GM12878 (cell line): ENCODE results near the gene S100A4. TPM values are rescaled to one million over a fixed set of nuclear protein-coding genes. Genes with fewer than 3 reads are reported as not detected.

Experiments used
- ATAC-seq: fragments of 200-7000 bp; cut with Tn5 transposase; 3 replicates; pipeline ENCODE4 v1.9.1; 2020; ENCODE audit warnings: mild to moderate bottlenecking, moderate library complexity
- BruUV-seq: library from RNA; stranded (reverse); fragments of 400-500 nt; replicated peaks from 2 replicates; lab custom pipeline; 2021; lab: Mats Ljungman, UMichigan
- CTCF ChIA-PET: fragments of 300-600 bp; sonication (Branson Sonifier 250); formaldehyde crosslinking; extraction: SDS; loops from one replicate; lab custom pipeline; 2021; ENCODE audit warnings: inconsistent platforms; lab: Yijun Ruan, JAX
- POLR2A ChIA-PET: fragments of 350-600 bp; formaldehyde crosslinking; extraction: SDS; loops from one replicate; lab custom pipeline; 2021; ENCODE audit warnings: inconsistent platforms; lab: Charles Lee
- RAD21 ChIA-PET: fragments of 300-600 bp; sonication (Branson Sonifier 250); formaldehyde crosslinking; loops from one replicate; lab custom pipeline; 2023; ENCODE audit warnings: antibody characterized with exemption; ENCODE audit not compliant: unreplicated experiment; lab: Charles Lee
- SMC1A ChIA-PET: fragments of 300-600 bp; sonication (Branson Sonifier 250); formaldehyde crosslinking; loops from one replicate; lab custom pipeline; 2023; ENCODE audit not compliant: unreplicated experiment, uncharacterized antibody; lab: Charles Lee
- DNase-seq: peaks from one replicate; pipeline ENCODE4 v3.0.0-alpha.2; 2011; ENCODE audit warnings: low read depth, low spot score
- FAIRE-seq: peaks from 3 replicates; lab custom pipeline; 2011; peaks lifted over from hg19 to GRCh38; lab: Jason Lieb, UNC
- H2AFZ ChIP-seq: 2 replicates; pipeline ENCODE4 v1.6.0; 2011; ENCODE audit warnings: low read depth, low read length, control low read depth; ENCODE audit not compliant: control insufficient read depth
- H3K27ac ChIP-seq: 2 replicates; pipeline ENCODE4 v1.5.1; 2011; ENCODE audit warnings: control low read depth; ENCODE audit not compliant: control insufficient read depth, insufficient read depth
- H3K27me3 ChIP-seq, 2 experiments: replicated peaks in 1 of 2; 2 replicates each; pipeline versions ENCODE4 v1.6.0 to v1.6.1; 2011; ENCODE audit warnings: low read length in 1 of 2; ENCODE audit not compliant: control insufficient read depth in 2 of 2, insufficient read depth in 2 of 2
- H3K36me3 ChIP-seq, 2 experiments: 2 replicates each; pipeline ENCODE4 v1.5.1; 2011; ENCODE audit warnings: low read length in 1 of 2; ENCODE audit not compliant: control insufficient read depth in 2 of 2, insufficient read depth in 2 of 2
- H3K4me1 ChIP-seq: 2 replicates; pipeline ENCODE4 v1.6.1; 2011; ENCODE audit warnings: mild to moderate bottlenecking, low read length, moderate library complexity, mixed read lengths; ENCODE audit not compliant: control insufficient read depth, insufficient read depth
- H3K4me2 ChIP-seq: 2 replicates; pipeline ENCODE4 v1.6.0; 2011; ENCODE audit warnings: control low read depth; ENCODE audit not compliant: control insufficient read depth, insufficient read depth
- H3K4me3 ChIP-seq: fragments of 200-600 bp; sonication (generic); 2 replicates; pipeline ENCODE4 v1.5.1; 2016
- H3K79me2 ChIP-seq: 2 replicates; pipeline ENCODE4 v1.6.0; 2011; ENCODE audit warnings: low read length; ENCODE audit not compliant: control insufficient read depth, insufficient read depth
- H3K9ac ChIP-seq: 2 replicates; pipeline ENCODE4 v1.8.0; 2011; ENCODE audit warnings: low read length, control low read depth, mixed read lengths; ENCODE audit not compliant: control insufficient read depth, insufficient read depth
- H3K9me3 ChIP-seq: replicated peaks from 3 replicates; pipeline ENCODE4 v1.5.1; 2011; ENCODE audit warnings: mild to moderate bottlenecking, low read length; ENCODE audit not compliant: control insufficient read depth, insufficient read depth
- H4K20me1 ChIP-seq: 2 replicates; pipeline ENCODE4 v1.6.0; 2011; ENCODE audit not compliant: control insufficient read depth, insufficient read depth
- ASH2L ChIP-seq: fragments of 300-600, 200-600 bp; sonication (generic); IDR thresholded peaks from 2 replicates; pipeline ENCODE4 v1.6.1; 2017; ENCODE audit warnings: low read depth, mild to moderate bottlenecking, borderline replicate concordance
- BACH1 ChIP-seq: fragments of 450-650 bp; IDR thresholded peaks from 2 replicates; pipeline ENCODE4 v1.6.1; 2017; ENCODE audit warnings: mild to moderate bottlenecking, borderline replicate concordance
- CUX1 ChIP-seq: IDR thresholded peaks from 2 replicates; pipeline ENCODE4 v1.6.1; 2012; ENCODE audit warnings: improper control_type of control experiment, low read depth, low read length; ENCODE audit not compliant: insufficient replicate concordance
- E2F4 ChIP-seq: IDR thresholded peaks from 2 replicates; pipeline ENCODE4 v1.6.1; 2012; ENCODE audit warnings: low read depth, low read length, improper control_type of control experiment
- EED ChIP-seq: sonication (generic); IDR thresholded peaks from 2 replicates; pipeline ENCODE4 v1.6.1; 2016; ENCODE audit warnings: antibody characterized with exemption, low read depth
- HSF1 ChIP-seq: fragments of 150-350 bp; IDR thresholded peaks from 2 replicates; pipeline ENCODE4 v1.6.1; 2014; ENCODE audit warnings: mild to moderate bottlenecking, low read depth, low read length
- JUND ChIP-seq: IDR thresholded peaks from 2 replicates; pipeline ENCODE4 v1.6.1; 2012; ENCODE audit warnings: low read depth, mild to moderate bottlenecking, low read length, improper control_type of control experiment, moderate library complexity
- NFXL1 ChIP-seq: fragments of 450-650 bp; IDR thresholded peaks from 2 replicates; pipeline ENCODE4 v1.6.1; 2017; ENCODE audit warnings: antibody characterized with exemption, mild to moderate bottlenecking, borderline replicate concordance
- NR2C1 ChIP-seq: fragments of 450-650 bp; IDR thresholded peaks from 2 replicates; pipeline ENCODE4 v1.6.1; 2017; ENCODE audit warnings: antibody characterized with exemption, mild to moderate bottlenecking, moderate library complexity
- POLR2A ChIP-seq: IDR thresholded peaks from 2 replicates; pipeline ENCODE4 v1.6.1; 2011; ENCODE audit warnings: low read depth, mild to moderate bottlenecking, low read length
- POU2F2 ChIP-seq: IDR thresholded peaks from 3 replicates; pipeline ENCODE4 v1.6.1; 2011; ENCODE audit warnings: low read depth, mild to moderate bottlenecking, low read length, borderline replicate concordance
- RFX5 ChIP-seq: IDR thresholded peaks from 2 replicates; pipeline ENCODE4 v1.6.1; 2011; ENCODE audit warnings: low read depth, low read length, improper control_type of control experiment
- SUPT20H ChIP-seq: IDR thresholded peaks from 2 replicates; pipeline ENCODE4 v1.6.1; 2011; ENCODE audit warnings: low read depth, mild to moderate bottlenecking, low read length, moderate library complexity, borderline replicate concordance; ENCODE audit not compliant: control insufficient read depth
- ZBED1 ChIP-seq: IDR thresholded peaks from 2 replicates; pipeline ENCODE4 v1.6.1; 2016; ENCODE audit warnings: borderline replicate concordance
- ZZZ3 ChIP-seq: IDR thresholded peaks from 2 replicates; pipeline ENCODE4 v1.6.1; 2011; ENCODE audit warnings: low read depth; ENCODE audit not compliant: control insufficient read depth, insufficient read length
- WGBS: methylation state at CpG from one replicate; pipeline ENCODE4 v1.1.6; 2016; ENCODE audit warnings: low lambda C conversion rate; ENCODE audit not compliant: insufficient replicate concordance, insufficient coverage; ENCODE audit errors: missing lambda C conversion rate; 5-methylcytosine and 5-hydroxymethylcytosine counted together
- in situ Hi-C: fragments of 300-500 bp; cut with MboI; formaldehyde crosslinking; loops from 9 replicates; pipeline ENCODE4 v1.14.3; 2018; ENCODE audit warnings: mixed read lengths
- intact Hi-C: fragments of 100-400 bp; cut with micrococcal nuclease; formaldehyde crosslinking; loops from one replicate; pipeline ENCODE4 v1.14.2; 2022; ENCODE audit not compliant: unreplicated experiment
- polyA plus RNA-seq, 11 experiments: library from polyadenylated mRNA; depleted of rRNA in 4 of 11; unstranded in 6 of 11; stranded (reverse) in 5 of 11; fragments of >200 nt; fragmentation: Nextera tagmentation in 4 of 11; fragmentation: Illumina TruSeq in 1 of 11; extraction: Ambion mirVana in 4 of 11; extraction: Trizol in 1 of 11; gene quantifications; 1 replicate in 1 of 11; 2 replicates in 10 of 11; pipeline versions ENCODE4 v1.2.1 to v1.2.3, GENCODE V29; 2011 to 2016; ENCODE audit warnings: inconsistent platforms in 2 of 11, missing spikeins in 2 of 11, low read depth in 1 of 11
- total RNA-seq, 4 experiments: library from RNA; depleted of rRNA in 3 of 4; stranded (reverse); fragments of >200 nt in 3 of 4; fragmentation: Illumina TruSeq in 1 of 4; extraction: Trizol in 1 of 4; gene quantifications; 2 replicates each; pipeline versions ENCODE4 v1.2.1 to v1.2.3, GENCODE V29; 2013 to 2021

Gene S100A4
- total and polyA plus RNA-seq, 10 of the 15 experiments (the other 5 are each of a cell fraction or from before 2014, with no cell fraction given) = 4.3 to 104 (median 27.3) TPM

GRCh38 chr1:153542956-153543711, 2.5 kb downstream of the S100A4 start:
- POLR2A ChIA-PET = interaction anchor here (3.5 to 4.1 kb wide), 2 partner anchors 8 to 22 kb away, joined by 29 to 34 read pairs; partner anchors contain the start of genes S100A2 and S100A6
- DNase-seq (no peak), ATAC-seq (no peak), FAIRE-seq (no peak)
- Histone ChIP-seq H4K20me1 (no peaks in the 10 kb centered on the region), H3K36me3 (no peaks in the 10 kb centered on the region), H3K9ac (no peak overlapping the region), H3K27me3 (no peaks in the 10 kb centered on the region), H3K27ac (no peak overlapping the region), H3K9me3 (no peaks in the 10 kb centered on the region), H3K4me2 (no peak overlapping the region), H3K4me1 (peaks cover 25% of the 10 kb centered on the region), H3K79me2 (no peaks in the 10 kb centered on the region), H2AFZ (no peak overlapping the region), H3K4me3 (no peak overlapping the region)
- BruUV-seq = no TSS peak
- CTCF ChIA-PET = interaction anchor here (0.5 to 4.3 kb wide), 5 partner anchors 9 to 86 kb away, joined by 3 to 46 read pairs (median 5); partner anchors contain the start of gene S100A6
- in situ Hi-C loops (no loop called here), intact Hi-C loops (no loop called here)
- SMC1A ChIA-PET = interaction anchor here (0.6 to 3.4 kb wide), 2 partner anchors 25 to 444 kb away, joined by 3 to 13 read pairs; no protein-coding TSS in a partner anchor
- WGBS = 37% methylated on average over 13 of the region's 13 CpGs
- RAD21 ChIA-PET = interaction anchor here (0.8 to 3.5 kb wide), 2 partner anchors 8 to 133 kb away, joined by 3 to 38 read pairs; partner anchors contain the start of gene S100A6
- TF ChIP-seq NFXL1 (no peak), CUX1 (no peak), EED (no peak), ZBED1 (no peak), JUND (no peak), ASH2L (no peak), POLR2A (no peak), HSF1 (no peak), SUPT20H (no peak), RFX5 (no peak), ZZZ3 (no peak), POU2F2 (no peak), E2F4 (no peak), NR2C1 (no peak), BACH1 (no peak)
